Subcutaneous preadipocyte (primary cell): ENCODE data around the gene PNPLA4. TPM values are rescaled to one million over a fixed set of nuclear protein-coding genes. Genes with fewer than 3 reads are reported as not detected.

Source experiments
- small RNA-seq: library from RNA; depleted of rRNA; stranded (forward); fragments of <200 nt; gene quantifications from one replicate; pipeline ENCODE3, GENCODE V24; 2012
- total RNA-seq: library from RNA; depleted of rRNA; stranded (reverse); fragments of >200 nt; gene quantifications from 2 replicates; pipeline ENCODE4 v1.2.3, GENCODE V29; 2012

The PNPLA4 gene
- 15.8 and 16.0 TPM in 2 replicates for total RNA-seq

DNA sequence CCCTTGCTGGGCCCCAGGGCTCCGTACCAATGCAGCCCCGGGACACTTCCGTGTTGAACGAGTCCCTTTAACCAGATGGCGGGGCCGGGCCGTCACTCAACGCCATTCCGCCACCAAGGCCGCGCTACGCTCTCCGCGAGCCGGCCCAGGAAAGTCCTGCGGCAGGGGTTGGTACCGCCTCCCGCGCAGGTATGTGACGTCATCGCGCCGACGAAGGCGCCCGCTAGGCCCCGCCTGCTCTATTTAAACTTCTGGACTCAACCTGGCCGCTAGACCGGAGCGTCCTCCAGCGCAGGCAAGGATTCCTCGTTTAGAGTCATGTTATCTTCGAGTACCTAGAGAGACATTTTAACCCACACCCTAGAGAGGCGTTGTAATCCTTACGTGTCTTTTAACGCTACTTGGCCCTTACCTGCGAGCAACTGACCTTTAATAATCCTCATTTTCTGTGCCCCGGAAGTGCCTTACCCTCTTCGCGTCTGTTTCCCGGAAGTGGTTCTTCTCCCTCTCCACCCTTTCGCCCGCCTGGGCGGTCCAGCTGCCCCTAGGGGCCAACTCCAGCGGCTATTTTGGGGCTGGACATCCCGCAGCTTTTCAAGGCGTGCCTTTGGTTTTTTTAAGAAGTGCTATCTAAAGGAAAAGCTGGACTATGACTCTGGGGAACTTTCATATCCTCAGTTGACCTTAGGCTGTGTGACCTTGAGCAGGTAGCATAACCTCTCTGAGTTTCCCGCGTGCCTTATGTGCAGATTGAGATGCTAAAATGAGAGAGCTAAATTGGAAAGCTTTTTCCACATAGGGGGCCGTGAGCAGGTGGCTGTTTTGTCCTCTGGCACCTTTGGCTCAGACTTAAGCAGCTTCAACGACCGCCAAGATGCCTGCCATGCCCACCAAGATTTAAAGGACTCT is at the start of gene PNPLA4:
PNPLA4 (minus strand) TSS at position 155 of the 909 bp plus-strand sequence. CDS start 1,294 bp downstream, outside the sequence.

Small RNAs within 50 kb of the gene (small RNA-seq; reads per million reads assigned to genes)
- not detected for gene AC005296.1

Other genes starting within 250 kb of the PNPLA4 start
- gene VCX, start 84.2 kb downstream of the PNPLA4 start, total RNA-seq: not detected in 2 replicates
- gene VCX2, start 243.9 kb upstream of the PNPLA4 start, total RNA-seq: not detected in 2 replicates